HG03520 (cell line): ENCODE measurements around the gene CKM.
"Not testable (repeated sequence)": the region's sequence is repeated elsewhere in the genome, so short reads cannot be mapped to it uniquely, and the experiment has no call there.

Experiments
- ATAC-seq: cut with Tn5 transposase; IDR thresholded peaks from one replicate; pipeline ENCODE4 v1.9.1; 2021; ENCODE audit warnings: mild to moderate bottlenecking, moderate library complexity; ENCODE audit not compliant: unreplicated experiment

Gene CKM

GRCh38 chr19:45321848-45322247 lies 827 bp downstream of the CKM start:
- ATAC-seq: no peak

- ATAC-seq: no peak
Measured at GRCh38 chr19:45320997-45321775, 1.5 kb downstream of the CKM start.

GRCh38 chr19:45315304-45315703 lies 7.4 kb downstream of the CKM start:
- no peak for ATAC-seq

- no peak for ATAC-seq
Measured at GRCh38 chr19:45314708-45315245, 7.9 kb downstream of the CKM start.

GRCh38 chr19:45312285-45312684 lies 10.4 kb downstream of the CKM start:
- not testable (repeated sequence) for ATAC-seq

- no peak for ATAC-seq
Measured at GRCh38 chr19:45311621-45312020, 11.1 kb downstream of the CKM start.

- ATAC-seq: not testable (repeated sequence)
Measured at GRCh38 chr19:45309322-45309721, 13.4 kb downstream of the CKM start.

GRCh38 chr19:45307361-45307760 lies 15.3 kb downstream of the CKM start:
- ATAC-seq: no peak

GRCh38 chr19:45306518-45307027 lies 16.1 kb downstream of the CKM start:
- no peak for ATAC-seq

- no peak for ATAC-seq
Measured at GRCh38 chr19:45306040-45306439, 16.6 kb downstream of the CKM start.

GRCh38 chr19:45305421-45305820 lies 17.3 kb downstream of the CKM start:
- no peak for ATAC-seq

- ATAC-seq: no peak
Measured at GRCh38 chr19:45305007-45305406, 17.7 kb downstream of the CKM start.

- no peak for ATAC-seq
Measured at GRCh38 chr19:45304141-45304926, 18.3 kb downstream of the CKM start.

GRCh38 chr19:45303269-45304060 lies 19.2 kb downstream of the CKM start:
- no peak for ATAC-seq

GRCh38 chr19:45302416-45302815 lies 20.3 kb downstream of the CKM start:
- ATAC-seq: no peak

GRCh38 chr19:45299719-45300118 lies 23.0 kb downstream of the CKM start:
- no peak for ATAC-seq

GRCh38 chr19:45298264-45298663 lies 24.4 kb downstream of the CKM start:
- ATAC-seq: no peak

- ATAC-seq: no peak
Measured at GRCh38 chr19:45297674-45298073, 25.0 kb downstream of the CKM start.

- ATAC-seq: no peak
Measured at GRCh38 chr19:45296355-45296754, 26.3 kb downstream of the CKM start.

GRCh38 chr19:45295873-45296272 lies 26.8 kb downstream of the CKM start:
- no peak for ATAC-seq
